HCT116 (cell line): Measurements from ENCODE around the gene BRICD5. TPM values are rescaled to one million over a fixed set of nuclear protein-coding genes. Genes with fewer than 3 reads are reported as not detected.

Experiments used
- ATAC-seq: fragments of 200-7000 bp; cut with Tn5 transposase; 2 replicates; pipeline ENCODE4 v1.9.1; 2020; ENCODE audit warnings: mild to moderate bottlenecking, moderate library complexity
- BruUV-seq: library from RNA; stranded (reverse); fragments of 400-500 nt; replicated peaks from 2 replicates; lab custom pipeline; 2021; lab: Mats Ljungman, UMichigan
- CTCF ChIA-PET: fragments of 300-600 bp; sonication (Branson Sonifier 250); formaldehyde crosslinking; loops from one replicate; lab custom pipeline; 2021; ENCODE audit warnings: antibody characterized with exemption; lab: Charles Lee
- POLR2A ChIA-PET: fragments of 300-600, 350-600 bp; sonication (Branson Sonifier 250); formaldehyde crosslinking; loops from one replicate; lab custom pipeline; 2021; ENCODE audit warnings: antibody characterized with exemption; lab: Charles Lee
- RAD21 ChIA-PET, 2 experiments: fragments of 300-600 bp; sonication (Branson Sonifier 250); formaldehyde crosslinking; loops; one replicate each; lab custom pipeline; 2023; ENCODE audit warnings: low total read pairs in 2 of 2; ENCODE audit not compliant: uncharacterized antibody in 2 of 2, unreplicated experiment in 2 of 2, low non-redundant PET in 1 of 2; lab: Charles Lee
- DNase-seq: peaks from one replicate; pipeline ENCODE4 v3.0.0-alpha.2; 2010; ENCODE audit warnings: low read depth, low spot score
- H2AFZ ChIP-seq: fragments of 200-600 bp; shearing (Covaris generic), sonication (generic); 2 replicates; pipeline ENCODE4 v1.6.1; 2017; ENCODE audit warnings: low read depth, mixed run types, mixed read lengths, antibody characterized with exemption, low read length; ENCODE audit not compliant: poor library complexity, severe bottlenecking
- H3K27ac ChIP-seq: 2 replicates; pipeline ENCODE4 v1.5.1; 2012; ENCODE audit warnings: low read depth, low read length
- H3K27me3 ChIP-seq: fragments of 200-600 bp; sonication (generic); 2 replicates; pipeline ENCODE4 v1.6.1; 2016; ENCODE audit warnings: mixed run types, low read length, mixed read lengths; ENCODE audit not compliant: insufficient read depth
- H3K36me3 ChIP-seq, 2 experiments: fragments of 200-500 bp in 1 of 2; fragments of 200-600 bp in 1 of 2; sonication (Bioruptor generic) in 1 of 2; sonication (generic) in 1 of 2; 2 replicates each; pipeline versions ENCODE4 v1.5.1 to v1.6.1; 2014 to 2016; ENCODE audit warnings: low read length in 2 of 2, inconsistent platforms in 1 of 2, mixed read lengths in 1 of 2, mixed run types in 1 of 2; ENCODE audit not compliant: insufficient read depth in 2 of 2, control insufficient read depth in 1 of 2
- H3K4me1 ChIP-seq, 2 experiments: fragments of 200-600 bp in 1 of 2; sonication (generic) in 1 of 2; 2 replicates each; pipeline versions ENCODE4 v1.5.1 to v1.6.1; 2012 to 2017; ENCODE audit warnings: low read length in 2 of 2, inconsistent platforms in 1 of 2, mild to moderate bottlenecking in 1 of 2, mixed read lengths in 1 of 2, mixed run types in 1 of 2, moderate library complexity in 1 of 2; ENCODE audit not compliant: insufficient read depth in 2 of 2, control insufficient read depth in 1 of 2
- H3K4me2 ChIP-seq: fragments of 200-600 bp; sonication (generic); 2 replicates; pipeline ENCODE4 v1.6.1; 2017; ENCODE audit warnings: mixed run types, low read length, mixed read lengths
- H3K4me3 ChIP-seq, 2 experiments: fragments of 200-600 bp in 1 of 2; sonication (generic) in 1 of 2; replicated peaks in 1 of 2; 2 replicates each; pipeline ENCODE4 v1.5.1; 2011 to 2016; ENCODE audit warnings: low read length in 2 of 2, control low read depth in 1 of 2, low read depth in 1 of 2, mild to moderate bottlenecking in 1 of 2, mixed read lengths in 1 of 2, mixed run types in 1 of 2
- H3K79me2 ChIP-seq: fragments of 200-600 bp; sonication (generic); 2 replicates; pipeline ENCODE4 v1.6.1; 2017; ENCODE audit warnings: mild to moderate bottlenecking, mixed run types, low read length, moderate library complexity, mixed read lengths; ENCODE audit not compliant: insufficient read depth
- H3K9ac ChIP-seq: fragments of 200-600 bp; sonication (generic); 2 replicates; pipeline ENCODE4 v1.6.1; 2016; ENCODE audit warnings: low read length, mixed read lengths
- H3K9me2 ChIP-seq: fragments of 200-600 bp; sonication (generic), shearing (Covaris generic); 2 replicates; pipeline ENCODE4 v1.6.1; 2017; ENCODE audit warnings: mixed run types, mild to moderate bottlenecking, moderate library complexity; ENCODE audit not compliant: insufficient read depth
- H3K9me3 ChIP-seq, 2 experiments: fragments of 200-500 bp in 1 of 2; fragments of 200-600 bp in 1 of 2; sonication (Bioruptor generic) in 1 of 2; sonication (generic) in 1 of 2; 2 replicates each; pipeline ENCODE4 v1.6.1; 2014 to 2017; ENCODE audit warnings: low read length in 2 of 2, mixed read lengths in 2 of 2, inconsistent platforms in 1 of 2, low read depth in 1 of 2, mild to moderate bottlenecking in 1 of 2, mixed run types in 1 of 2, moderate library complexity in 1 of 2; ENCODE audit not compliant: control insufficient read depth in 1 of 2, insufficient read depth in 1 of 2
- H4K20me1 ChIP-seq: fragments of 200-600 bp; sonication (generic), shearing (Covaris generic); 2 replicates; pipeline ENCODE4 v1.6.1; 2017; ENCODE audit warnings: mixed run types, mild to moderate bottlenecking, moderate library complexity; ENCODE audit not compliant: insufficient read depth
- CEBPB ChIP-seq: IDR thresholded peaks from 2 replicates; pipeline ENCODE4 v1.6.1; 2012; ENCODE audit warnings: low read depth
- EGR1 ChIP-seq: IDR thresholded peaks from 2 replicates; pipeline ENCODE4 v1.6.1; 2012; ENCODE audit warnings: low read depth
- FOSL1 ChIP-seq: IDR thresholded peaks from 2 replicates; pipeline ENCODE4 v1.6.1; 2012; ENCODE audit warnings: low read depth
- POLR2A ChIP-seq: IDR thresholded peaks from 2 replicates; pipeline ENCODE4 v1.7.0; 2011; ENCODE audit warnings: borderline replicate concordance; ENCODE audit not compliant: insufficient read depth, insufficient read length; ENCODE audit errors: extremely low read depth
- POLR2AphosphoS5 ChIP-seq: IDR thresholded peaks from 2 replicates; pipeline ENCODE4 v1.6.1; 2011; ENCODE audit warnings: mild to moderate bottlenecking, low read depth, low read length, moderate library complexity
- SIN3A ChIP-seq: IDR thresholded peaks from 2 replicates; pipeline ENCODE4 v1.6.1; 2012; ENCODE audit warnings: low read depth
- intact Hi-C: fragments of 100-400 bp; cut with micrococcal nuclease; formaldehyde crosslinking; loops from 2 replicates; pipeline ENCODE4 v1.10.0; 2022
- total RNA-seq: library from RNA; stranded (reverse); gene quantifications from one replicate; pipeline ENCODE4 v1.2.1, GENCODE V29; 2021; ENCODE audit not compliant: unreplicated experiment
- TF ChIP-seq, protein P1 (sequence below): IDR thresholded peaks from 2 replicates; pipeline ENCODE4 v1.6.1; 2011; ENCODE audit warnings: mild to moderate bottlenecking, low read length, moderate library complexity; ENCODE audit not compliant: insufficient replicate concordance; ENCODE audit errors: extremely low read depth
- TF ChIP-seq, protein P2 (sequence below): IDR thresholded peaks from 2 replicates; pipeline ENCODE4 v1.6.1; 2012; ENCODE audit warnings: low read depth

BRICD5 gene
- total RNA-seq, 1 experiment from 2014 or later: 9.8 TPM

DNA sequence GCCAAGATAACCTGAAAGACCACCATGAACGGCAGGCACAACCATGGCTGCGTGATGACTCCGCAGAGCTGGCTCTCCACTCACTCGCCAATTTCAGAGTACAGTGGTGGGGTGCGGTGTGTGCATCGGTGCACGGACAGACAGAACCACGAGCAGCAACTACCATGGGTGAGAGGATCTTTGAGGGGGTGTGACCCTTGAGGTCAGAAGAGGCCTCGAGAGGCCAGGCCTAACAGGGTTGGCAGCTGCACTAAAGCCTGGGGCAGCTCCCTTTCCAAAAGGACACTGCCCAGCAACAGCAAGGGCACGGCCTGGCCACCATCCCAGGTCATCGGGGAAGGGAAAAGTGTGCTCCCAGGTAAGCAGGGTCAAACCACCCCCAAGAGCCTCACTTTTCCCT, 42.6 kb upstream of the BRICD5 start:
- Histone ChIP-seq H3K4me2 (no peak overlapping the region), H3K9me2 (no peaks in the 10 kb centered on the region), H4K20me1 (peaks cover 5% of the 10 kb centered on the region; the same call in 1 of the 2 replicates), H3K4me1 (peaks cover 15 to 31% of the 10 kb centered on the region in 2 experiments), H3K36me3 (peaks cover 38 to 48% of the 10 kb centered on the region in 2 experiments), H3K4me3 (no peak overlapping the region), H3K9ac (no peak overlapping the region), H3K9me3 (no peaks in the 10 kb centered on the region), H3K79me2 (peaks cover 63% of the 10 kb centered on the region), H2AFZ (no peak overlapping the region), H3K27ac (no peak overlapping the region), H3K27me3 (no peaks in the 10 kb centered on the region)
- DNase-seq (no peak), ATAC-seq (no peak)
- BruUV-seq: no TSS peak
- RAD21 ChIA-PET: no interaction called here
- CTCF ChIA-PET: interaction anchor here (1.0 kb wide), 1 partner anchor 248 kb away, joined by 3 read pairs; no protein-coding TSS in a partner anchor
- intact Hi-C loops: loop anchor here (10.0 kb wide), 1 partner anchor 228 kb away; the partner anchor contains the start of gene NHERF2
- POLR2A ChIA-PET: interaction anchor here (1.6 to 2.8 kb wide), 3 partner anchors 10 to 38 kb away, joined by 8 to 17 read pairs (median 9); partner anchors contain the start of gene PGP
- TF ChIP-seq POLR2AphosphoS5 (no peak), FOSL1 (no peak), EGR1 (no peak), SIN3A (no peak), CEBPB (no peak), POLR2A (no peak)
- TF ChIP-seq, protein P1, sequence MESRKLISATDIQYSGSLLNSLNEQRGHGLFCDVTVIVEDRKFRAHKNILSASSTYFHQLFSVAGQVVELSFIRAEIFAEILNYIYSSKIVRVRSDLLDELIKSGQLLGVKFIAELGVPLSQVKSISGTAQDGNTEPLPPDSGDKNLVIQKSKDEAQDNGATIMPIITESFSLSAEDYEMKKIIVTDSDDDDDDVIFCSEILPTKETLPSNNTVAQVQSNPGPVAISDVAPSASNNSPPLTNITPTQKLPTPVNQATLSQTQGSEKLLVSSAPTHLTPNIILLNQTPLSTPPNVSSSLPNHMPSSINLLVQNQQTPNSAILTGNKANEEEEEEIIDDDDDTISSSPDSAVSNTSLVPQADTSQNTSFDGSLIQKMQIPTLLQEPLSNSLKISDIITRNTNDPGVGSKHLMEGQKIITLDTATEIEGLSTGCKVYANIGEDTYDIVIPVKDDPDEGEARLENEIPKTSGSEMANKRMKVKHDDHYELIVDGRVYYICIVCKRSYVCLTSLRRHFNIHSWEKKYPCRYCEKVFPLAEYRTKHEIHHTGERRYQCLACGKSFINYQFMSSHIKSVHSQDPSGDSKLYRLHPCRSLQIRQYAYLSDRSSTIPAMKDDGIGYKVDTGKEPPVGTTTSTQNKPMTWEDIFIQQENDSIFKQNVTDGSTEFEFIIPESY: no peak
- TF ChIP-seq, protein P2, sequence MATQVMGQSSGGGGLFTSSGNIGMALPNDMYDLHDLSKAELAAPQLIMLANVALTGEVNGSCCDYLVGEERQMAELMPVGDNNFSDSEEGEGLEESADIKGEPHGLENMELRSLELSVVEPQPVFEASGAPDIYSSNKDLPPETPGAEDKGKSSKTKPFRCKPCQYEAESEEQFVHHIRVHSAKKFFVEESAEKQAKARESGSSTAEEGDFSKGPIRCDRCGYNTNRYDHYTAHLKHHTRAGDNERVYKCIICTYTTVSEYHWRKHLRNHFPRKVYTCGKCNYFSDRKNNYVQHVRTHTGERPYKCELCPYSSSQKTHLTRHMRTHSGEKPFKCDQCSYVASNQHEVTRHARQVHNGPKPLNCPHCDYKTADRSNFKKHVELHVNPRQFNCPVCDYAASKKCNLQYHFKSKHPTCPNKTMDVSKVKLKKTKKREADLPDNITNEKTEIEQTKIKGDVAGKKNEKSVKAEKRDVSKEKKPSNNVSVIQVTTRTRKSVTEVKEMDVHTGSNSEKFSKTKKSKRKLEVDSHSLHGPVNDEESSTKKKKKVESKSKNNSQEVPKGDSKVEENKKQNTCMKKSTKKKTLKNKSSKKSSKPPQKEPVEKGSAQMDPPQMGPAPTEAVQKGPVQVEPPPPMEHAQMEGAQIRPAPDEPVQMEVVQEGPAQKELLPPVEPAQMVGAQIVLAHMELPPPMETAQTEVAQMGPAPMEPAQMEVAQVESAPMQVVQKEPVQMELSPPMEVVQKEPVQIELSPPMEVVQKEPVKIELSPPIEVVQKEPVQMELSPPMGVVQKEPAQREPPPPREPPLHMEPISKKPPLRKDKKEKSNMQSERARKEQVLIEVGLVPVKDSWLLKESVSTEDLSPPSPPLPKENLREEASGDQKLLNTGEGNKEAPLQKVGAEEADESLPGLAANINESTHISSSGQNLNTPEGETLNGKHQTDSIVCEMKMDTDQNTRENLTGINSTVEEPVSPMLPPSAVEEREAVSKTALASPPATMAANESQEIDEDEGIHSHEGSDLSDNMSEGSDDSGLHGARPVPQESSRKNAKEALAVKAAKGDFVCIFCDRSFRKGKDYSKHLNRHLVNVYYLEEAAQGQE: no peak
